HG02678 (cell line): ENCODE results near the gene NDUFA6.
"Not testable (repeated sequence)": the region's sequence is repeated elsewhere in the genome, so short reads cannot be mapped to it uniquely, and the experiment has no call there.

Source experiments
- ATAC-seq: cut with Tn5 transposase; IDR thresholded peaks from one replicate; pipeline ENCODE4 v1.9.1; 2021; ENCODE audit warnings: mild to moderate bottlenecking, moderate library complexity; ENCODE audit not compliant: unreplicated experiment

The NDUFA6 gene

GRCh38 chr22:42072606-42073330 lies 17.8 kb downstream of the NDUFA6 start:
- no peak for ATAC-seq

- not testable (repeated sequence) for ATAC-seq
Observed at GRCh38 chr22:42071508-42071907, 19.1 kb downstream of the NDUFA6 start.

- peak; percentile 92 for ATAC-seq
Observed at GRCh38 chr22:42070517-42071422, 19.8 kb downstream of the NDUFA6 start, which contains the start of gene NAGA. Gene NAGA (minus strand): TSS chr22:42070812. CDS start chr22:42070297, 515 bp downstream.

- ATAC-seq: peak; percentile 21
Observed at GRCh38 chr22:42069801-42070516, 20.6 kb downstream of the NDUFA6 start.

GRCh38 chr22:42068291-42068690 lies 22.3 kb downstream of the NDUFA6 start:
- no peak for ATAC-seq

GRCh38 chr22:42067671-42068251 lies 22.8 kb downstream of the NDUFA6 start:
- ATAC-seq: no peak

- no peak for ATAC-seq
Observed at GRCh38 chr22:42066937-42067336, 23.6 kb downstream of the NDUFA6 start.

- no peak for ATAC-seq
Observed at GRCh38 chr22:42066126-42066761, 24.3 kb downstream of the NDUFA6 start.

GRCh38 chr22:42065438-42066125 lies 25.0 kb downstream of the NDUFA6 start:
- ATAC-seq: no peak

- ATAC-seq: no peak
Observed at GRCh38 chr22:42064629-42065028, 25.9 kb downstream of the NDUFA6 start.

GRCh38 chr22:42062506-42063170 lies 27.9 kb downstream of the NDUFA6 start:
- no peak for ATAC-seq

- no peak for ATAC-seq
Observed at GRCh38 chr22:42061041-42061440, 29.5 kb downstream of the NDUFA6 start.

GRCh38 chr22:42060489-42060888 lies 30.1 kb downstream of the NDUFA6 start:
- no peak for ATAC-seq

- ATAC-seq: no peak
Observed at GRCh38 chr22:42056757-42057511, 33.6 kb downstream of the NDUFA6 start.

- no peak for ATAC-seq
Observed at GRCh38 chr22:42052765-42053164, 37.8 kb downstream of the NDUFA6 start.

- ATAC-seq: no peak
Observed at GRCh38 chr22:42050641-42051180, 39.9 kb downstream of the NDUFA6 start.

GRCh38 chr22:42041784-42042183 lies 48.8 kb downstream of the NDUFA6 start:
- no peak for ATAC-seq

- ATAC-seq: no peak
Observed at GRCh38 chr22:42039271-42039670, 51.3 kb downstream of the NDUFA6 start.
